ENCODE results near the gene RBPJL. TPM values are rescaled to one million over a fixed set of nuclear protein-coding genes. Genes with fewer than 3 reads are reported as not detected.
A peak's percentile ranks its signal among the peaks of the same experiment; 100 is the strongest.

Gene RBPJL
- total RNA-seq, 1 donor from 2014 or later = not detected

DNA sequence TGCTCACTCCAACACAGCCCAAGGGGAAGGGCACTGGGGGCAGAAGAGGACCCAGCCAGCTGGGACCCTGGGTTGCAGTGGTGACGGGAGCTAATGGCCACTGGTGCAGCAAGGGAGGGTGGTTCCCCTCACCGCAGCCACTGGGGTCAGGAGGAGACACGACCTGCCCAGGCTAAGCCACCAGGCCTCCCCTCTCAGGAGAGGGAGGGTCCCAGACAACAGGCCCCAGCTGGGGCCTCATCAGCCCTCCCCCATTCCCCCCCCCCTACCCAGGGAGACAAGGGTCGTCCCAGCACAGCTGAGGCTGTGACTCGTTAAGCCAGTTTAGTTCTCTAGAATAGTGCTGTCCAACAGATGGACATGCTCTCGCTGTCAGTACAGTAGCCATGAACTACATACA lies 18.7 kb downstream of the RBPJL start:
- Mint-ChIP-seq H3K36me3 (ENCODE audit: low read depth) (no peaks in the 10 kb centered on the region), H3K27me3 (ENCODE audit: low read depth) (no peaks in the 10 kb centered on the region), H3K4me1 (no peaks in the 10 kb centered on the region), H3K9me3 (no peaks in the 10 kb centered on the region), H3K27ac (ENCODE audit: unreplicated experiment) (no peak overlapping the region), H3K4me3 (no peak overlapping the region)
- TF ChIP-seq, protein P1, sequence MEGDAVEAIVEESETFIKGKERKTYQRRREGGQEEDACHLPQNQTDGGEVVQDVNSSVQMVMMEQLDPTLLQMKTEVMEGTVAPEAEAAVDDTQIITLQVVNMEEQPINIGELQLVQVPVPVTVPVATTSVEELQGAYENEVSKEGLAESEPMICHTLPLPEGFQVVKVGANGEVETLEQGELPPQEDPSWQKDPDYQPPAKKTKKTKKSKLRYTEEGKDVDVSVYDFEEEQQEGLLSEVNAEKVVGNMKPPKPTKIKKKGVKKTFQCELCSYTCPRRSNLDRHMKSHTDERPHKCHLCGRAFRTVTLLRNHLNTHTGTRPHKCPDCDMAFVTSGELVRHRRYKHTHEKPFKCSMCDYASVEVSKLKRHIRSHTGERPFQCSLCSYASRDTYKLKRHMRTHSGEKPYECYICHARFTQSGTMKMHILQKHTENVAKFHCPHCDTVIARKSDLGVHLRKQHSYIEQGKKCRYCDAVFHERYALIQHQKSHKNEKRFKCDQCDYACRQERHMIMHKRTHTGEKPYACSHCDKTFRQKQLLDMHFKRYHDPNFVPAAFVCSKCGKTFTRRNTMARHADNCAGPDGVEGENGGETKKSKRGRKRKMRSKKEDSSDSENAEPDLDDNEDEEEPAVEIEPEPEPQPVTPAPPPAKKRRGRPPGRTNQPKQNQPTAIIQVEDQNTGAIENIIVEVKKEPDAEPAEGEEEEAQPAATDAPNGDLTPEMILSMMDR (conservative IDR thresholded peaks at IDR 0.05) = no peak
- DNase-seq (ENCODE audit: low read depth, low spot score) = no peak

DNA sequence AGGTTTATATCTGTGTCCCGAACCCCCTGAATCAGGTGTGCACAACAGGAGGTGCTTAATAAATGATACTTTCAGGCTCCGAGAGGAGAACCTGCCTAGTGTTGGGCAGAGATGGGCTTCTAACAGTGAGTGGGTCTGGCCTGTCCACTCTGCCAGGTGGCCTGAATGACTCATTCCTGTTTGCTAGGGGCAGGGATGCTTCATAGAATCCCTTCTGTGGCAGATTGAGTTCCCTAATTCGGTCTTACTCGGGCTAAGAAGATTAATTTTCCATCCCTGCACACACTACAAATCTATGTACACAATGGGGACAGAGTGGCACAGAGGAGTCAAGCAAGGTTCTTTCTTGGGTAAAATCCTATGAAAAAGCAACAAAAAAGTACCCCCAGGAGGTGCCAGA lies 21.8 kb downstream of the RBPJL start:
- TF ChIP-seq, protein P1 (conservative IDR thresholded peaks at IDR 0.05) = no peak
- DNase-seq (ENCODE audit: low read depth, low spot score) = no peak
- no peaks in the 10 kb centered on the region for H3K9me3 Mint-ChIP-seq
- no peaks in the 10 kb centered on the region for H3K27me3 Mint-ChIP-seq (ENCODE audit: low read depth)
- no peak overlapping the region for H3K4me3 Mint-ChIP-seq
- H3K36me3 Mint-ChIP-seq (ENCODE audit: low read depth) = no peaks in the 10 kb centered on the region
- H3K4me1 Mint-ChIP-seq = no peaks in the 10 kb centered on the region
- no peak overlapping the region for H3K27ac Mint-ChIP-seq (ENCODE audit: unreplicated experiment)

DNA sequence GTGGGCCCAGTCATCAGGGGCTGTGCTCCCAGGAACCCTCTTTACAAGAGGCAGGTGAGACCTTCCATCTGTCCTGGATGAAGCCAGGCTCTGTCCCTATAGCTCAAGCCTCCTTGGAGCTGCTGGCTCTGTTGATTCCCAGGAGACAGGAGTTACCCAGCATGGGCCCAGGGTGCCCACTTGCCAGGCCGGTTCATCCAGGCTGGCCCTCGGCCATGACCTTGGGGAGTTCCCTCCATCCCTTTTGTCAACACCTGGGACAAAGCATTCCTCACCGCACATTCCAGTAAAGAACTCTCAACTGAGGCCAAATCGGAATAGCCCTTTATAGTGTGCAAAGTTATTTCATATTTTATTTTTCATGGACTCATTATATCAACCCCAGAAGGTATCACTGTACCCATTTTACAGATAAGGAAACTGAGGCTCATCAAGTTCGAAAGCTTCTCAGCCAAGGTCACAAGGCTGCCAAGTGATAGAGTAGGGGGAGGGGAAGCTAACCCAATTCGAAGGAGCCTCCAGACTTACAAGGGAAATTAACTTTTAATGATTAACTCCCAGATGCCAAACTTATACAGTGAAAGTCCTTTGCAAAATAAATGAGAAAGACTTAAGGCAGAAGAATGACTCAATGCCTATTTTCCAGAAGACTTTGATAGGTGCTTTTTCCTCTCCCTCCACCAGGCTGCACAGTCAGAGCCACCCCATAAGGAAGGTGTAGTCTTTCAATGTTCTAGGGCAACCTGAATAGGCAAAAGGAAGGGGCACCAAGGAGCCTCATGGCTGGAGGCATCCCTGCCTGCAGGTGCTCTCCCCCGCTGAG lies 23.1 kb downstream of the RBPJL start:
- no peaks in the 10 kb centered on the region for H3K9me3 Mint-ChIP-seq
- DNase-seq (ENCODE audit: low read depth, low spot score) = no peak
- no peaks in the 10 kb centered on the region for H3K36me3 Mint-ChIP-seq (ENCODE audit: low read depth)
- TF ChIP-seq, protein P1 (conservative IDR thresholded peaks at IDR 0.05) = no peak
- no peaks in the 10 kb centered on the region for H3K27me3 Mint-ChIP-seq (ENCODE audit: low read depth)
- no peak overlapping the region for H3K27ac Mint-ChIP-seq (ENCODE audit: unreplicated experiment)
- no peak overlapping the region for H3K4me3 Mint-ChIP-seq
- no peaks in the 10 kb centered on the region for H3K4me1 Mint-ChIP-seq

DNA sequence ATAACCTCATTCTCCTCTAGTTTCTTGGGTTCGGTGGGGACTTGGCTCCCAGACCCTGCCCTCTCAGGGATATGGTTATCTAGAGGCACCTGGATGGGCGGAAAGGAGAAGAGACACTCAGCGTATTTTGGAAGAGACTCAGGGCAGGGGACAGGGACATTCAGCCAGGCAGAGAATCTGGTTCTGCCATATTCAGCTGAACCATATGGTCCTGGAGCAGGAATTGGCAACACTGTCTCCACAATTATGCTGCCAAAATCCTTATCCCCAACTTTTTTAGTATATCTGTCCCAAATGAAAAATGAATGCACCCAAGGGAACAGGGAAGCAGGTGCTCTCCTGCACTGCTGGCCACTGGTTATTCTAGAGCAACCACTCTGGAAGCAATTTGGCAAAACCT lies 23.8 kb downstream of the RBPJL start:
- H3K4me3 Mint-ChIP-seq = no peak overlapping the region
- no peaks in the 10 kb centered on the region for H3K36me3 Mint-ChIP-seq (ENCODE audit: low read depth)
- no peak overlapping the region for H3K27ac Mint-ChIP-seq (ENCODE audit: unreplicated experiment)
- TF ChIP-seq, protein P1 (conservative IDR thresholded peaks at IDR 0.05) = no peak
- no peaks in the 10 kb centered on the region for H3K9me3 Mint-ChIP-seq
- DNase-seq (ENCODE audit: low read depth, low spot score) = no peak
- H3K27me3 Mint-ChIP-seq (ENCODE audit: low read depth) = no peaks in the 10 kb centered on the region
- H3K4me1 Mint-ChIP-seq = no peaks in the 10 kb centered on the region

DNA sequence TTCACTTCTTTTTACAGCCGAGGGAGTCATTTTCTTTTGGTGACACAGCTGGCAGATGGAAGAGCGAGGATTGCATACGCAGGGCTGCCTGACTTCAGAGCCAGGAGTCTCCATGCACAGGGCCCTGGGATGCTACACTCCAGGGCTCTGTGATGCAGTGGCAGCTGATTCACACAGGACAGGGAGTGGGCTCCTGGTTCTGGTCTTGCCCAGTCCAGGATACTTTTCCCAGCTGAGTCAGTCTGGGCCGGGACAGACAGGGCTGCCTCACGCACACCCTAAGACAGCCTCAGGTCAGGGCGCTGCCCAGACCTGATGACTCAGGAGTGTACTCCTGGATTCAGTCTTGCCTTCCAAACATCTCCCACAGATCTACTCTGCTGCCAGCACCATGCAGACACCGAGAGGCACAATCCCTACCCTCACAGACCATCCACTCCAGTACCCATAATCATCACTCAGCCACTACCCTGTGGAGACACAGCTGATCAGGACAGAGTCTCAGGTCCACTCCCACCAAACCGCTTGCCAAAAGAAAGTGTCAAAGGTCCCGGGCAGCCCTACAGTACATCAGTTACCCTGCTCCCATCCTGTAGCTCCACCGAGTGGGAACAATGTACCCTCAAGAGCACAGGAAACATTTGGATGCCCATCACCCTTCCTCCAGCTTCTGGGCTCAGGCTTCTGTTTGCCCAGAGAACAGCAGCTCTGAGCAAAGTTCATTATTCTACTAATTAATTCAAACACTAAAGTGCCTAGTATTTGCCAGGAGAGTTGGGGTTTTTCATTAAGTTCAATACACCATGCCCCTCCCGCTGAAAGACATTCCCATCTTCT lies 30.1 kb downstream of the RBPJL start:
- DNase-seq (ENCODE audit: low read depth, low spot score) = no peak
- Mint-ChIP-seq H3K36me3 (ENCODE audit: low read depth) (no peaks in the 10 kb centered on the region), H3K9me3 (no peaks in the 10 kb centered on the region), H3K27ac (ENCODE audit: unreplicated experiment) (peak overlapping the region; percentile 48), H3K4me1 (peaks cover 11% of the 10 kb centered on the region), H3K27me3 (ENCODE audit: low read depth) (no peaks in the 10 kb centered on the region), H3K4me3 (no peak overlapping the region)
- TF ChIP-seq, protein P1 (conservative IDR thresholded peaks at IDR 0.05) = no peak
